Liver (tissue), 9 donors: ENCODE results near the gene USP24. TPM values are rescaled to one million over a fixed set of nuclear protein-coding genes. Genes with fewer than 3 reads are reported as not detected.

Source experiments
- DNase-seq: peaks from one replicate; pipeline ENCODE4 v3.0.0-alpha.2; 2017; ENCODE audit warnings: low spot score
- H3K27ac ChIP-seq, 2 donors: one replicate each; pipeline ENCODE4 v1.7.0; 2013; ENCODE audit warnings: inconsistent platforms in 2 of 2, low read length in 2 of 2, control low read depth in 1 of 2, low read depth in 1 of 2, mild to moderate bottlenecking in 1 of 2
- H3K27me3 ChIP-seq, 4 donors: one replicate each; pipeline versions ENCODE4 v1.6.1 to v1.7.0; 2013; ENCODE audit warnings: low read length in 3 of 4, inconsistent platforms in 1 of 4, mild to moderate bottlenecking in 1 of 4, moderate library complexity in 1 of 4; ENCODE audit not compliant: control insufficient read depth in 4 of 4, insufficient read depth in 4 of 4
- H3K36me3 ChIP-seq, 4 donors: one replicate each; pipeline versions ENCODE4 v1.6.1 to v1.7.0; 2013; ENCODE audit warnings: low read length in 3 of 4, mild to moderate bottlenecking in 3 of 4, low read depth in 1 of 4, moderate library complexity in 1 of 4; ENCODE audit not compliant: control insufficient read depth in 4 of 4, insufficient read depth in 3 of 4
- H3K4me1 ChIP-seq, 4 donors: one replicate each; pipeline versions ENCODE4 v1.6.1 to v1.7.0; 2013; ENCODE audit warnings: low read length in 3 of 4, mild to moderate bottlenecking in 3 of 4, moderate library complexity in 1 of 4; ENCODE audit not compliant: control insufficient read depth in 4 of 4, insufficient read depth in 4 of 4
- H3K4me3 ChIP-seq, 3 donors: one replicate each; pipeline versions ENCODE4 v1.6.1 to v1.7.0; 2013; ENCODE audit warnings: low read length in 3 of 3, control low read depth in 1 of 3, low read depth in 1 of 3, mild to moderate bottlenecking in 1 of 3
- H3K9ac ChIP-seq, 2 donors: one replicate each; pipeline ENCODE4 v1.7.0; 2013; ENCODE audit warnings: low read length in 2 of 2, mild to moderate bottlenecking in 2 of 2, moderate library complexity in 2 of 2, control low read depth in 1 of 2, low read depth in 1 of 2
- H3K9me3 ChIP-seq, 4 donors: one replicate each; pipeline versions ENCODE4 v1.6.1 to v1.7.0; 2013; ENCODE audit warnings: low read length in 3 of 4; ENCODE audit not compliant: control insufficient read depth in 4 of 4
- CTCF ChIP-seq: fragments of 150-350 bp; IDR thresholded peaks from 2 replicates; pipeline ENCODE4 v1.5.1; 2017; ENCODE audit warnings: improper control_type of control experiment, low read depth, low read length; ENCODE audit not compliant: missing input control
- EGR1 ChIP-seq, 2 donors: IDR thresholded peaks; 2 replicates each; pipeline ENCODE4 v1.6.1; 2016 to 2018; ENCODE audit warnings: antibody characterized with exemption in 2 of 2, low read depth in 2 of 2
- FOXA1 ChIP-seq: IDR thresholded peaks from 2 replicates; pipeline ENCODE4 v1.6.1; 2016; ENCODE audit warnings: antibody characterized with exemption
- FOXA2 ChIP-seq: IDR thresholded peaks from 2 replicates; pipeline ENCODE4 v1.6.1; 2016; ENCODE audit warnings: antibody characterized with exemption
- GABPA ChIP-seq, 2 donors: IDR thresholded peaks in 1 of 2; conservative IDR thresholded peaks in 1 of 2; 2 replicates each; pipeline ENCODE4 v1.6.1; 2016; ENCODE audit warnings: antibody characterized with exemption in 2 of 2, mild to moderate bottlenecking in 1 of 2, moderate library complexity in 1 of 2
- HNF4A ChIP-seq, 2 donors: conservative IDR thresholded peaks; 2 replicates each; pipeline ENCODE4 v1.6.1; 2016; ENCODE audit warnings: antibody characterized with exemption in 2 of 2, mild to moderate bottlenecking in 2 of 2
- HNF4G ChIP-seq: IDR thresholded peaks from 2 replicates; pipeline ENCODE4 v1.6.1; 2016; ENCODE audit warnings: antibody characterized with exemption
- JUND ChIP-seq, 2 donors: IDR thresholded peaks; 2 replicates each; pipeline ENCODE4 v1.6.1; 2016; ENCODE audit warnings: antibody characterized with exemption in 2 of 2
- NR2F2 ChIP-seq: IDR thresholded peaks from 2 replicates; pipeline ENCODE4 v1.6.1; 2016; ENCODE audit warnings: antibody characterized with exemption
- REST ChIP-seq: IDR thresholded peaks from 2 replicates; pipeline ENCODE4 v1.6.1; 2016; ENCODE audit warnings: antibody characterized with exemption, mild to moderate bottlenecking
- SP1 ChIP-seq: IDR thresholded peaks from 2 replicates; pipeline ENCODE4 v1.6.1; 2018; ENCODE audit warnings: antibody characterized with exemption, mild to moderate bottlenecking
- TAF1 ChIP-seq: conservative IDR thresholded peaks from 2 replicates; pipeline ENCODE4 v1.6.1; 2016; ENCODE audit warnings: antibody characterized with exemption, mild to moderate bottlenecking
- YY1 ChIP-seq: IDR thresholded peaks from 2 replicates; pipeline ENCODE4 v1.6.1; 2016; ENCODE audit warnings: antibody characterized with exemption, mild to moderate bottlenecking
- ZBTB33 ChIP-seq: IDR thresholded peaks from 2 replicates; pipeline ENCODE4 v1.6.1; 2016; ENCODE audit warnings: antibody characterized with exemption
- WGBS: extraction: QIAGEN DNeasy Blood & Tissue Kit; methylation state at CpG from one replicate; pipeline ENCODE4 v1.1.7; 2013; 5-methylcytosine and 5-hydroxymethylcytosine counted together
- polyA plus RNA-seq, 2 donors: library from polyadenylated mRNA; stranded (reverse) in 1 of 2; unstranded in 1 of 2; fragments of 200-250 nt in 1 of 2; fragments of >200 nt in 1 of 2; fragmentation: Nextera tagmentation in 1 of 2; extraction: Ambion mirVana in 1 of 2; gene quantifications; one replicate each; pipeline versions ENCODE4 v1.2.1 to v1.2.3, GENCODE V29; 2013 to 2015
- total RNA-seq, 2 donors: library from RNA; depleted of rRNA; stranded (reverse); fragments of >200 nt; gene quantifications; one replicate each; pipeline ENCODE4 v1.2.3, GENCODE V29; 2014
- TF ChIP-seq, protein P1 (sequence below): IDR thresholded peaks from 2 replicates; pipeline ENCODE4 v1.6.1; 2016; ENCODE audit warnings: antibody characterized with exemption
- TF ChIP-seq, protein P2 (sequence below): IDR thresholded peaks from 2 replicates; pipeline ENCODE4 v1.6.1; 2016; ENCODE audit warnings: antibody characterized with exemption
- donor health status: healthy.
- donor health status: healthy.
- donor health status: healthy.
- donor health status: healthy.
- donor health status: healthy.

Gene USP24
- total and polyA plus RNA-seq, 4 donors, result 7.0 to 75.8 (median 20.3) TPM

GRCh38 chr1:55156093-55156492, 59.1 kb downstream of the USP24 start:
- Histone ChIP-seq H3K36me3 (peaks cover 10 to 40% (median 28%) of the 10 kb centered on the region in 4 donors), H3K9ac (no peak overlapping the region), H3K9me3 (no peaks in the 10 kb centered on the region), H3K27me3 (no peaks in the 10 kb centered on the region), H3K27ac (no peak overlapping the region), H3K4me3 (no peak overlapping the region), H3K4me1 (no peaks in the 10 kb centered on the region)
- no peak for TF ChIP-seq CTCF
- TF ChIP-seq TAF1, result no peak
- TF ChIP-seq EGR1 (IDR thresholded peaks at IDR 0.05; ENCODE audit: low read depth in 2 of 2), result no peak
- TF ChIP-seq YY1, result no peak
- no peak for TF ChIP-seq ZBTB33
- TF ChIP-seq, protein P1, sequence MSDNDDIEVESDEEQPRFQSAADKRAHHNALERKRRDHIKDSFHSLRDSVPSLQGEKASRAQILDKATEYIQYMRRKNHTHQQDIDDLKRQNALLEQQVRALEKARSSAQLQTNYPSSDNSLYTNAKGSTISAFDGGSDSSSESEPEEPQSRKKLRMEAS, result no peak
- no peak for TF ChIP-seq FOXA2
- TF ChIP-seq HNF4A (conservative IDR thresholded peaks at IDR 0.05), result no peak
- TF ChIP-seq GABPA (IDR thresholded peaks at IDR 0.05 in 1 of 2, conservative IDR thresholded peaks at IDR 0.05 in 1 of 2), result no peak
- no peak for TF ChIP-seq JUND (IDR thresholded peaks at IDR 0.05)
- TF ChIP-seq, protein P2, sequence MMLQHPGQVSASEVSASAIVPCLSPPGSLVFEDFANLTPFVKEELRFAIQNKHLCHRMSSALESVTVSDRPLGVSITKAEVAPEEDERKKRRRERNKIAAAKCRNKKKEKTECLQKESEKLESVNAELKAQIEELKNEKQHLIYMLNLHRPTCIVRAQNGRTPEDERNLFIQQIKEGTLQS, result no peak
- no peak for TF ChIP-seq NR2F2
- TF ChIP-seq FOXA1, result no peak
- no peak for TF ChIP-seq SP1
- no peak for DNase-seq

DNA sequence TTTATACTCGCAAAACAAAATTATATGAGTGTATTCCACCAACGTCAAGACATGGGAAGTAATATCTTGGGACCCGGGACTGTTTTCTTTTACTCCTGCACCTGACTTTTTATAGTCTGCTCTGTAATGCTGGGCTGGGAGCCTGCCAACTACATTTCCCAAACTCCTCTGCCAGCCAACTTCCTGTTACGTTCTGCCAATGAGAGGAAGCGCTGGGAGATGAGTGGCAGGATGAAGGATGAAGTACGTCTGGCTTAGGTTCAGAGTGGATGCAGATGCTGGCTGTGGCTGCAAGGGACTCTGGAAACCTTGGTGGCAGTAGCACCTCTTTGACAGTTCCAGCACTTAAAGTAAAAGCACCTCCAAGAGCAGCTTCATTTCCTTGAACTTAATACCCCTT, 59.6 kb downstream of the USP24 start:
- WGBS, result 78% methylated on average over 6 of the region's 6 CpGs
- no peak for DNase-seq
- no peaks in the 10 kb centered on the region for H3K4me1 ChIP-seq
- peaks cover 10 to 40% (median 25%) of the 10 kb centered on the region in 4 donors for H3K36me3 ChIP-seq
- no peaks in the 10 kb centered on the region for H3K27me3 ChIP-seq
- TF ChIP-seq SP1, result no peak
- no peak overlapping the region for H3K27ac ChIP-seq
- H3K9ac ChIP-seq, result no peak overlapping the region
- no peak overlapping the region for H3K4me3 ChIP-seq
- no peaks in the 10 kb centered on the region for H3K9me3 ChIP-seq

- no peak for DNase-seq
- H3K4me1 ChIP-seq, result no peaks in the 10 kb centered on the region
- no peak overlapping the region for H3K27ac ChIP-seq
- H3K36me3 ChIP-seq, result peaks cover 10 to 32% (median 22%) of the 10 kb centered on the region in 4 donors
- no peak overlapping the region for H3K9ac ChIP-seq
- no peaks in the 10 kb centered on the region for H3K27me3 ChIP-seq
- no peaks in the 10 kb centered on the region for H3K9me3 ChIP-seq
- 97% methylated on average over 5 of the region's 5 CpGs for WGBS
- H3K4me3 ChIP-seq, result no peak overlapping the region
- TF ChIP-seq REST (no peak), CTCF (no peak), HNF4G (no peak), EGR1 (IDR thresholded peaks at IDR 0.05; ENCODE audit: low read depth in 2 of 2) (no peak), TAF1 (no peak), ZBTB33 (no peak), FOXA2 (no peak)
Observed at GRCh38 chr1:55154616-55155015, 60.5 kb downstream of the USP24 start.
